ENCODE results near the gene MDM2.

MDM2 gene

DNA sequence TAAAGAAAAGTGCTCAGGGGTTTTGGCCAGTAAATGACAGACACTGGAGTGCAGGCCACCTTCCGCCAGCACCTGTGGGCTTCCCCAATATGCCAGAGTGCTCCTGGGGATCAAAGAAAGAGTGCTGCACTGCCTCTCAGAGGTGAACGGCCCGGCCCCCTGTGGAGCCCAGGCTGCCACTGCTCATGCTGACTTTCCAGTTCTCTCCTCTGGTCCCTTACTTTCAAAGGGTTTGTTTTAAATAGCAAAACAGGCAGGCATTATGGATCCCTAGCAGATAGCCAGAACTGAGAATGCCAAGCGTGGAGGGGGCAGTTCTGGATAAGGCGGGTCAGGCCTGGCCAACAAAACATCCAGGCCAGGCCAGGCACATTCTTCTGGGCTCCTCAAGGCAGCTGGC, 59.6 kb downstream of the MDM2 start:
- Histone ChIP-seq H3K4me3 (IDR thresholded peaks at IDR 0.05; ENCODE audit: insufficient read depth, low read depth, low read length) (no peak overlapping the region), H3K4me1 (ENCODE audit: low read depth, poor library complexity, severe bottlenecking) (peaks cover 10% of the 10 kb centered on the region), H4K20me1 (ENCODE audit: insufficient read depth) (no peaks in the 10 kb centered on the region)

DNA sequence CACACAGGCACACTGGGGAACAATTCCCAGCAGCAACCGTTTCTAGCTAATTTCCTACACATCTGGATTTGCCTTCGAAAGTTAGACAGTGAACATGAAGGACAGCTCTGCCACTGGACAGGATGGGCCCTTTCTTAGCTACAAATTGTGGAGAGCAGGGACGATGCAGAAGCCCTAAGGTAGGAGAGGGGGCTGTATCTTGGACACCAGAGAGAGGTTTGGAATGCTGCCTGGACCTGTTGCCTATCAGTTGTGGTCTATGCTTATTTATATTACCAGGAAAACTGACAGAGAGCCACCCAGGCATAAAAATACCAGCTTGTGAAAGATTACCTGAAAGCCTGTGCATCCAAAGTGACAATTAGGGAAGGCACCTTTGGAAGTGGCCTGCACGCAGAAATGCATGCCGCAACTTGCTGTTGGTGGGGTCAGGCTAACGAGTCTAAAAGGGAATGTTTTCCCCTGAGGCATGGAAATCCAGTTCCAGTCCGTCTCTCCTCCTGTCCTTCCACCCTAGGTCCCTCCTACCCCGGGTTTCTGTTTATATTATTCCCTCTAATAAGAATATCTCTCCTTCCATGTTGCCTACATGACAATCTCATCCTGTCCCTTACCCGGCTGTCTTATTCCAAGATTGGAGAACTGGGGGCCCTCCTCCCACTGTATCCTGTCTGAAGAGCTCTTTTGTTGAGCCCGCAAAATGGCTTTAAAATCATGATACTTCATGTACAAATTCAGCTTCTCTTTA, 60.2 kb downstream of the MDM2 start:
- no peaks in the 10 kb centered on the region for H4K20me1 ChIP-seq (ENCODE audit: insufficient read depth)
- H3K4me2 ChIP-seq, result no peak overlapping the region
- TF ChIP-seq, protein P1, sequence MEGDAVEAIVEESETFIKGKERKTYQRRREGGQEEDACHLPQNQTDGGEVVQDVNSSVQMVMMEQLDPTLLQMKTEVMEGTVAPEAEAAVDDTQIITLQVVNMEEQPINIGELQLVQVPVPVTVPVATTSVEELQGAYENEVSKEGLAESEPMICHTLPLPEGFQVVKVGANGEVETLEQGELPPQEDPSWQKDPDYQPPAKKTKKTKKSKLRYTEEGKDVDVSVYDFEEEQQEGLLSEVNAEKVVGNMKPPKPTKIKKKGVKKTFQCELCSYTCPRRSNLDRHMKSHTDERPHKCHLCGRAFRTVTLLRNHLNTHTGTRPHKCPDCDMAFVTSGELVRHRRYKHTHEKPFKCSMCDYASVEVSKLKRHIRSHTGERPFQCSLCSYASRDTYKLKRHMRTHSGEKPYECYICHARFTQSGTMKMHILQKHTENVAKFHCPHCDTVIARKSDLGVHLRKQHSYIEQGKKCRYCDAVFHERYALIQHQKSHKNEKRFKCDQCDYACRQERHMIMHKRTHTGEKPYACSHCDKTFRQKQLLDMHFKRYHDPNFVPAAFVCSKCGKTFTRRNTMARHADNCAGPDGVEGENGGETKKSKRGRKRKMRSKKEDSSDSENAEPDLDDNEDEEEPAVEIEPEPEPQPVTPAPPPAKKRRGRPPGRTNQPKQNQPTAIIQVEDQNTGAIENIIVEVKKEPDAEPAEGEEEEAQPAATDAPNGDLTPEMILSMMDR (conservative IDR thresholded peaks at IDR 0.05; ENCODE audit: low read depth, low read length), result no peak
- H3K9ac ChIP-seq, result no peak overlapping the region
- H3K4me1 ChIP-seq (ENCODE audit: low read depth, poor library complexity, severe bottlenecking), result peaks cover 10% of the 10 kb centered on the region
- H3K79me2 ChIP-seq (ENCODE audit: insufficient read depth, low read depth), result no peaks in the 10 kb centered on the region
- no peak overlapping the region for H2AFZ ChIP-seq (ENCODE audit: low read depth)
- no peak overlapping the region for H3K27ac ChIP-seq
- H3K27me3 ChIP-seq (ENCODE audit: insufficient read depth, low read depth), result no peaks in the 10 kb centered on the region
- H3K4me3 ChIP-seq (IDR thresholded peaks at IDR 0.05; ENCODE audit: insufficient read depth, low read depth, low read length), result no peak overlapping the region
- H3K36me3 ChIP-seq (ENCODE audit: insufficient read depth), result no peaks in the 10 kb centered on the region

More for the DNA sequence above, 59.6 kb downstream of the MDM2 start:
- Histone ChIP-seq H3K4me2 (no peak overlapping the region), H3K36me3 (ENCODE audit: insufficient read depth) (no peaks in the 10 kb centered on the region), H3K27me3 (ENCODE audit: insufficient read depth, low read depth) (no peaks in the 10 kb centered on the region), H3K9ac (no peak overlapping the region), H3K79me2 (ENCODE audit: insufficient read depth, low read depth) (no peaks in the 10 kb centered on the region), H2AFZ (ENCODE audit: low read depth) (no peak overlapping the region), H3K27ac (no peak overlapping the region)
- TF ChIP-seq, protein P1 (conservative IDR thresholded peaks at IDR 0.05; ENCODE audit: low read depth, low read length), result no peak

DNA sequence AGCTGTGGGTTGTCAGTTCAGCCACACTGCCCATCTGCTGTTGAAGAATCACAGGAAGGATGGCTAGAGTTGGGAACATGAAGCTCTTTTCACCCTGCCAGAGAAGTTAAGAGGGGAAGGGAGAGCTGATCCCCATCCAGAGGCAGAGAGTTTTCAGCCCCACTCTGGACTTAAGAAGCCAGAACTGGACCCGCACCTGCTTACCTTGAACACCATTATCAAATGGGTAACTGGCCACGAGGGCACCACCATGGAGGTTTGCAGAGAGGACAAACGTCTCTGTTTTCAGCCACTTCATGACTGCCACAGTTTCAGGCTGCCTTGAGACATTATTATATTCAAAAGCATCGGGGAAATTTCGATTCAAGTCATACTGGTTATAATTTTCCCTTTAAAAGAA, 62.0 kb downstream of the MDM2 start:
- Histone ChIP-seq H3K79me2 (ENCODE audit: insufficient read depth, low read depth) (no peaks in the 10 kb centered on the region), H3K4me3 (IDR thresholded peaks at IDR 0.05; ENCODE audit: insufficient read depth, low read depth, low read length) (no peak overlapping the region), H3K4me1 (ENCODE audit: low read depth, poor library complexity, severe bottlenecking) (no peaks in the 10 kb centered on the region), H3K36me3 (ENCODE audit: insufficient read depth) (no peaks in the 10 kb centered on the region), H3K9ac (no peak overlapping the region), H3K27ac (no peak overlapping the region), H4K20me1 (ENCODE audit: insufficient read depth) (no peaks in the 10 kb centered on the region), H3K4me2 (no peak overlapping the region), H2AFZ (ENCODE audit: low read depth) (no peak overlapping the region), H3K27me3 (ENCODE audit: insufficient read depth, low read depth) (no peaks in the 10 kb centered on the region)
- TF ChIP-seq, protein P1 (conservative IDR thresholded peaks at IDR 0.05; ENCODE audit: low read depth, low read length), result no peak

DNA sequence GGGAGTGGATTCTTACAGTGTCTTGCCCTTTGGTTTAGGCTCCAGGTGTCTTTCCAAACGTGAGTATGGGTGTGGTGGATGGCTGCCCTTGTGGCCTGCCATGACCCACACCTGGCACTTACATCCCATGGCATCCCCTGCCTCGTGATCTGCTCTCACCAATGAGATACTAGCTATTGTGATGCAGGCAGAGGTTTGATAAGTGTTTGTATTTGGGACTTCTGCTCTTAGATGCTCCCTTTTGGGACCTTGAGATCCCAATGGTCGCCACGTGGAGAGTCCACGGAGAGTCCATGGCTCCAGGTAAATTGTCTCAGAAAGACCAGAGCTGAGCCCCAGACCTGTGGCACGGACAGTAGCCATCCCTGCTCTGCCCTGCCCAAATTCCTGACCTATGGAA, 62.5 kb downstream of the MDM2 start:
- Histone ChIP-seq H4K20me1 (ENCODE audit: insufficient read depth) (no peaks in the 10 kb centered on the region), H3K9ac (no peak overlapping the region), H3K4me3 (IDR thresholded peaks at IDR 0.05; ENCODE audit: insufficient read depth, low read depth, low read length) (no peak overlapping the region), H3K79me2 (ENCODE audit: insufficient read depth, low read depth) (no peaks in the 10 kb centered on the region), H2AFZ (ENCODE audit: low read depth) (no peak overlapping the region), H3K36me3 (ENCODE audit: insufficient read depth) (no peaks in the 10 kb centered on the region), H3K4me2 (no peak overlapping the region), H3K4me1 (ENCODE audit: low read depth, poor library complexity, severe bottlenecking) (no peaks in the 10 kb centered on the region), H3K27ac (no peak overlapping the region), H3K27me3 (ENCODE audit: insufficient read depth, low read depth) (no peaks in the 10 kb centered on the region)
- TF ChIP-seq, protein P1 (conservative IDR thresholded peaks at IDR 0.05; ENCODE audit: low read depth, low read length), result no peak
